Left kidney (tissue), 8 donors: Measurements from ENCODE around the gene COX18. TPM values are rescaled to one million over a fixed set of nuclear protein-coding genes. Genes with fewer than 3 reads are reported as not detected.

Source experiments
- DNase-seq: peaks from one replicate; pipeline ENCODE4 v3.0.0-alpha.2; 2013
- long read RNA-seq, 8 donors: transcript quantifications; one replicate each; lab custom pipeline, GENCODE V29; 2026
- polyA plus RNA-seq: library from polyadenylated mRNA; unstranded; fragments of 120-200 nt; gene quantifications from one replicate; pipeline ENCODE4 v1.2.1, GENCODE V29; 2013; ENCODE audit not compliant: insufficient read length

COX18 gene
- polyA plus RNA-seq: 22.2 TPM
- long read RNA-seq, donor 1, full-length matches to known transcripts: 3 of 3 reads
- long read RNA-seq, donor 1, partial matches to known transcripts: 0 of 3 reads
- long read RNA-seq, donor 1, other reads (novel, unspliced or antisense): 0 of 3 reads
- long read RNA-seq, donor 2, partial matches to known transcripts: 0 of 1 reads
- long read RNA-seq, donor 2, other reads (novel, unspliced or antisense): 0 of 1 reads
- long read RNA-seq, donor 3, full-length matches to known transcripts: 2 of 2 reads
- long read RNA-seq, donor 3, partial matches to known transcripts: 0 of 2 reads
- long read RNA-seq, donor 3, other reads (novel, unspliced or antisense): 0 of 2 reads
- long read RNA-seq, donor 4: 0 reads
- long read RNA-seq, donor 5: 0 reads
- long read RNA-seq, donor 6, partial matches to known transcripts: 0 of 1 reads
- long read RNA-seq, donor 6, other reads (novel, unspliced or antisense): 0 of 1 reads
- long read RNA-seq, donor 7, full-length matches to known transcripts: 2 of 2 reads
- long read RNA-seq, donor 7, partial matches to known transcripts: 0 of 2 reads
- long read RNA-seq, donor 7, other reads (novel, unspliced or antisense): 0 of 2 reads
- long read RNA-seq, donor 8, partial matches to known transcripts: 0 of 2 reads
- long read RNA-seq, donor 8, other reads (novel, unspliced or antisense): 0 of 2 reads

- peak; percentile 97 for DNase-seq
Measured at GRCh38 chr4:73069338-73070073, at the start of gene COX18. Gene COX18 (minus strand): TSS chr4:73069716. CDS start chr4:73069649, 67 bp downstream.

DNA sequence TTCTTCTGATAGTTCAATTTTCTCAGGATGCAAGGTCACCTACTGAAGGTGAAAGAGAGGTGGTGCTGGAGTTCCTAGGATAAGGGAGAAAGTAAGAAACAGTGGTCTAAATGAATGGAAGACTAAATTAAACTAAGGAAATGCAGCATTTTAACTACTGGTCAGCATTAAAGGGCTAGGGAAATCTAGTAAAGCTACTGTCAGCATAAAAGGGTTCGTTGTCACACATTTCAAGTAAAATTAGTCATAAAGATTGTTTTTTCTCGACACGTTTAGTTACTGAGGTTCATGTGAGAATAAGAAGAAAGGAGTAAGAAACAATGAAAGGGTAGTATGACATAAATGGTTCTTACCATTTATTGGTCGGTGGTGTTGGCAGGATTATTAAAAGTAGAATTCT, 40.0 kb upstream of the COX18 start:
- DNase-seq: no peak

GRCh38 chr4:73104695-73105094, 35.2 kb upstream of the COX18 start:
- DNase-seq: no peak

DNA sequence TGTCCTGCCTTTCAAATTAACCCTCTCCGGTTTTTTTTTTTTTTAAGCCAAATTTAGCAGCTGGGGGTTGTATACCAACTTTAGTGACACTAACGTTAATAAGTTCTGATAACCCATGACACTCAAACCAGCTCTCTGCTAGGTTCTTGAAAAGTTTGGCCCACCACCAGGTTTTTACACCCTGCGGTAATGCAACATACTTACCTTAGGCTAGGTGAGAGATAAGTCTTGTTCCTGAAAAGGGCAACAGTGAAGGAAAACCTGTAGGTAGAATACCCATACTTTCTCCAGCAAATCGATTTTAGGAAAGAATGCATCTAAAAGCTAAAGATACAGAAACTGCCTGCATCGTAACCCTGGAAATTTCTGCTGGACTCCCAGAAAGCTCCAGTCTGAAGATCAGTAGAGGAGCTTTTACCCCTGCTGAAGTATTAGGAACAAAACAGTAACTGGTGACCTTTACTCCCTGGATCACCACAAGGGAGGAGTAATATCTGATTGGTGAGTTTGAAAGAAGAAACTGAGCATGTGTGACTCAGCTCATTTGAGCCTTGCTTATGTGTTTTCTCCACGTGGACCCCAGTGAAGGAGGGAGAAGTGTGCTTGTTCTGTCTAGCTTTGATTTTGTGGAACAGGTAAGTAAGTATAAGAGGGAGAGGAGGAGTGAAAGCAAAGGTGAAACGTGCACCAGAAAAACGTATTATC, 34.4 kb upstream of the COX18 start:
- DNase-seq: no peak

DNA sequence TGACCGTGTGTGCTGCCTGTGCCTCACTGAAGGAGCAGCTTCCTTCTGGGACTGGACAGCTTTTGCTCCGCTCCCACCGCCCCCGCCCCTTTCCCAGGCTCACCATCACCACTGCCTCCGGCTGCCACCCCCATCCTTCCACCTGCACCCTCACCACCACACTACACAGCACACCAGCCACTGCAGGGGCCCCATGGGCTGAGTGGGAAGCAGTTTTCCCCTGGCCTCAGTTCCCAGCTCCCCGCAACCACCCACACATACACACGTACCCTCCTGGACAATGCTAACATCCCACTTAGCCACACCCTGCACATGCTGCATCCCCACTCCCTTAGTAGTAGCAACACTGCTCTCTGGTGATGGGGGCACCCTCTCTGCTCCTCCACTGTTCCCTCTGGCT, 29.6 kb upstream of the COX18 start:
- DNase-seq: no peak

DNA sequence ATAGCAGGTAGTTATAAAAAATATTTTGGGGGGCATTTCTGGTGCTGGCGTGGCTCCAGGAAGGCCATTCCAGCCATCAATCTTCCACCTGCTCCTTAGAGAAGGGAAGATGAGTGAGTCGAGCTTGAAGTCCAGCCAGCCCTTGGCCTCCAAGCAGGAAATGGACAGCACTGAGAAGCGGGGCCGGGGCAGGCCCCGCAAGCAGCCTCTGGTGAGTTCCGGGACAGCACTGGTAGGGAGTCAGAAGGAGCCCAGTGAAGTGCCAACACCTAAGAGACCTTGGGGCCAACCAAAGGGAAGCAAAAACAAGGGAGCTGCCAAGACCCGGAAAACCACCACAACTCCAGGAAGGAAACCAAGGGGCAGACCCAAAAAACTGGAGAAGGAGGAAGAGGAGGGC, 29.2 kb upstream of the COX18 start:
- no peak for DNase-seq

- DNase-seq: peak; percentile 22
Measured at GRCh38 chr4:73098016-73098415, 28.5 kb upstream of the COX18 start.

DNA sequence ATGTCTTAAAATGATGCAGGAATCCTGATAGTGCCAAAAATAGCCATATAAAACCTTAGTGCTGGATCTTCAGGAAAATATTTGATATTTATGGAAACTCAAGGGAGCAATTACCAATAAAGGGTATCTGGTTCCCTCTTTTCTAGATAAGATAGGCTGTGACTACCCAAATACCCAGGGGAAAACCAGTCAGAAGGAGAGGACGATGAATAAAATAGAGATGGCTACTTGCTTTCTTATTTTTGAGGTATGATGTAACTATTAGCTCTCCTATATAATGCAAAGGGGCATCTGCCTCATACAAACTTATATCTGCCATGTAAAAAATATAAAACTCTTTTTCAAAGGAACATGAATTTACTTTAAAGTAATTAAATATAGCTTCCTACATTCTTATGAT, 23.4 kb upstream of the COX18 start:
- DNase-seq: no peak

DNA sequence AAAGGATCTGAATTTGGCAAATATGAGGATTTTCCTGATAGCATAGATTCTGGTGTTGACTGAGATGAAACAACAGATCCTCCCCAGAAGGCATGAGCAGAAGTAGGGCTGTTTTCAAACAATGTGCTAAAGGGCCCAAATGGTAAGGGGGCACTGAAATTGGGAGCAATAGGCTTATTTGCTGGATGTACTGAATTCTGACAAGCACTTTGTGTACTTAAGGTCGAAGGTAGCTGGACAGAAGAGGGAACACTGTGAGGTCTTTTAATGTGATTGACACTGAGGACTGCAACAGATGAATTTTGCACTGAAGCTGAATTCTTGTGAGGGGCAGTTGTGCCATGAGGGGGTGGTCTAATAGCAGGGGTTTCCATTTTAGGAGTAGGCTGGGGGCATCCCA, 21.2 kb upstream of the COX18 start:
- DNase-seq: no peak

DNA sequence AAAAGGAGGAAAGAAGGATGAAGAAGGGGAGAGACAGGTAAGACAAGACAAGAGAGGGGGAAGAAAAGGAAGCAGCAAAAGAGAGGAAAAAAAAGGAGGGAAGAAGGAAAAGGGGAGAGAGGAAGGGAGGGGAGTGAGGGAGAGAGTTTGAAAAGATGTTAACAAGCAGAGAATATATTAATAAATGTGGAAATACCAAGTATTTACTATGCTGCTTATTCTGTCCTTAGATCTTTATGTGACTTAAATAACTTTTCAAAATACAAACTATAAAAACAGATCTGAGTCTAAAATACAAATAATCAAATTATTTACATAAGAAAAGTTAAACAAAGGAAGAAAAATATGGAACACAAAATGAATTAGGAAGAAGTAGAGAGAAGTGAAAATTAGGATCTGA, 18.4 kb upstream of the COX18 start:
- DNase-seq: no peak

- no peak for DNase-seq
Measured at GRCh38 chr4:73086095-73086868, 16.8 kb upstream of the COX18 start.

GRCh38 chr4:73080789-73081188, 11.3 kb upstream of the COX18 start:
- DNase-seq: no peak

- no peak for DNase-seq
Measured at GRCh38 chr4:73075832-73076231, 6.3 kb upstream of the COX18 start.

DNA sequence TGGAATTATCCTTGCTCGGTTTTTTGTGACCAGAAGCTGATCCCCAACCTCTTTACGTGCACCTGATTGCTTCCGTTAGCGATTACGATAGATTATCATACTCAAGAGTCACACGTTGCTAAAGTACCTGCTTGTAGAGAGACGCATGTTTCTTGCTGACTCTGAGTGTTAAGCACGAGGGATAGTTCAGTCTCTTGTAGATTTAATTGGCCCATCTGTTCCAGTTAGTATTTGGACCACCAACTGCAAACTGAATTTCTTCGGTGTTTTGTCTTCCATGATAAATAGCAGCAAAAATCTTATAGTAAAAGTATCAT, 516 bp upstream of the COX18 start:
- DNase-seq: no peak

GRCh38 chr4:73068491-73069337, 802 bp downstream of the COX18 start:
- DNase-seq: peak; percentile 57

GRCh38 chr4:73067971-73068394, 1.5 kb downstream of the COX18 start:
- DNase-seq: peak; percentile 13

GRCh38 chr4:73066928-73067327, 2.6 kb downstream of the COX18 start:
- DNase-seq: no peak

DNA sequence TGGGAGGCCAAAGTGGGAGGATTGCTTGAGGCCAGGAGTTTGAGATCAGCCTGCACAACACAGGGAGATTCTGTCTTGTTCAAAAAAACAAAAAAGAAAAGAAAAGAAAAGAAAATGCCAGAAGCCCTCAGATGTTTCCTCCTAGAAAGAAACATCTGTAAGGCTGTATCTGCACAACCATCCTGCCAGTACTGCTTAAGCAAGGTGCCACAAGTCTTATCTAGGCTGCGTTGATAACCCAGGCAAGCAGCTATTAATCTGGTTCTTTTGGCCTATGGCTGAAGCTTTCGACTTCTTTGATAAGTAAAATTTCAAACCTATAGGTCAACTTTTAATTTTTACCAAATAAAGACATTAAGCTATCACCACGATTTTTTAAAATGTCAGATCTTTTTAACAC, 3.1 kb downstream of the COX18 start:
- DNase-seq: no peak

- no peak for DNase-seq
Measured at GRCh38 chr4:73064536-73064935, 5.0 kb downstream of the COX18 start.

- DNase-seq: no peak
Measured at GRCh38 chr4:73055241-73055897, 14.1 kb downstream of the COX18 start.
